SK-N-SH treated with all-trans-retinoic acid at 6 μM for 48 hours (cell line): ENCODE data around the gene SH3PXD2B.

Source experiments
- ATAC-seq: fragments of 200-7000 bp; cut with Tn5 transposase; 3 replicates; pipeline ENCODE4 v1.9.1; 2020; ENCODE audit warnings: mild to moderate bottlenecking, moderate library complexity
- ARNTL ChIP-seq: fragments of 450-650 bp; formaldehyde crosslinking; IDR thresholded peaks from 2 replicates; pipeline ENCODE4 v1.5.0; 2020; ENCODE audit warnings: low read depth, mild to moderate bottlenecking, moderate library complexity, borderline replicate concordance
- BACH2 ChIP-seq: fragments of 250-450 bp; sonication (Bioruptor Pico); IDR thresholded peaks from 2 replicates; pipeline ENCODE4 v1.9.0; 2021; ENCODE audit warnings: mild to moderate bottlenecking, borderline replicate concordance
- CREB5 ChIP-seq: fragments of 250-450 bp; sonication (Bioruptor Pico); IDR thresholded peaks from 2 replicates; pipeline ENCODE4 v1.5.1; 2020; ENCODE audit warnings: low read depth, mild to moderate bottlenecking, moderate library complexity
- CSDC2 ChIP-seq: fragments of 250-450 bp; sonication (Bioruptor Pico); IDR thresholded peaks from 2 replicates; pipeline ENCODE4 v1.5.0; 2020; ENCODE audit warnings: mild to moderate bottlenecking, moderate library complexity
- CSRNP3 ChIP-seq: fragments of 250-450 bp; sonication (Bioruptor Pico); IDR thresholded peaks from 2 replicates; pipeline ENCODE4 v1.5.1; 2021; ENCODE audit warnings: mild to moderate bottlenecking, moderate library complexity
- ESRRG ChIP-seq: fragments of 250-450 bp; sonication (Bioruptor Pico); IDR thresholded peaks from 2 replicates; pipeline ENCODE4 v1.6.1; 2021; ENCODE audit warnings: mild to moderate bottlenecking
- GLIS3 ChIP-seq: fragments of 250-450 bp; sonication (Bioruptor Pico); IDR thresholded peaks from 2 replicates; pipeline ENCODE4 v1.5.0; 2020; ENCODE audit warnings: mild to moderate bottlenecking, moderate library complexity
- OSR1 ChIP-seq: fragments of 250-450 bp; sonication (Bioruptor Pico); IDR thresholded peaks from 2 replicates; pipeline ENCODE4 v1.8.0; 2022; ENCODE audit warnings: moderate library complexity, mild to moderate bottlenecking, inconsistent platforms
- PATZ1 ChIP-seq: fragments of 250-450 bp; sonication (Bioruptor Pico); IDR thresholded peaks from 2 replicates; pipeline ENCODE4 v1.8.0; 2020; ENCODE audit warnings: mild to moderate bottlenecking, moderate library complexity, borderline replicate concordance
- POU6F1 ChIP-seq: fragments of 250-450 bp; sonication (Bioruptor Pico); IDR thresholded peaks from 2 replicates; pipeline ENCODE4 v1.8.0; 2021; ENCODE audit warnings: low read depth, mild to moderate bottlenecking, moderate library complexity, borderline replicate concordance
- PPARA ChIP-seq: fragments of 250-450 bp; sonication (Bioruptor Pico); IDR thresholded peaks from 2 replicates; pipeline ENCODE4 v1.5.0; 2020; ENCODE audit warnings: mild to moderate bottlenecking, borderline replicate concordance
- RARB ChIP-seq: fragments of 250-450 bp; sonication (Bioruptor Pico); IDR thresholded peaks from 2 replicates; pipeline ENCODE4 v1.8.0; 2021; ENCODE audit warnings: mild to moderate bottlenecking, moderate library complexity
- SNAI2 ChIP-seq: fragments of 250-450 bp; sonication (Bioruptor Pico); IDR thresholded peaks from 2 replicates; pipeline ENCODE4 v1.5.0; 2020; ENCODE audit warnings: mild to moderate bottlenecking, moderate library complexity
- TCF4 ChIP-seq: fragments of 250-450 bp; sonication (Bioruptor Pico); IDR thresholded peaks from 2 replicates; pipeline ENCODE4 v1.8.0; 2021; ENCODE audit warnings: mild to moderate bottlenecking, moderate library complexity, borderline replicate concordance
- TOX ChIP-seq: fragments of 250-450 bp; sonication (Bioruptor Pico); IDR thresholded peaks from 2 replicates; pipeline ENCODE4 v1.8.0; 2021; ENCODE audit warnings: mild to moderate bottlenecking, moderate library complexity, borderline replicate concordance
- TSHZ2 ChIP-seq: fragments of 250-450 bp; sonication (Bioruptor Pico); IDR thresholded peaks from 2 replicates; pipeline ENCODE4 v1.5.0; 2020; ENCODE audit warnings: mild to moderate bottlenecking, moderate library complexity
- ZC3H10 ChIP-seq: fragments of 250-450 bp; sonication (Bioruptor Pico); IDR thresholded peaks from 2 replicates; pipeline ENCODE4 v1.5.1; 2021; ENCODE audit warnings: mild to moderate bottlenecking, moderate library complexity
- ZFP30 ChIP-seq: fragments of 450-650 bp; formaldehyde crosslinking; IDR thresholded peaks from 2 replicates; pipeline ENCODE4 v1.5.0; 2022; ENCODE audit warnings: mild to moderate bottlenecking, moderate library complexity
- ZNF70 ChIP-seq: fragments of 450-650 bp; formaldehyde crosslinking; IDR thresholded peaks from 2 replicates; pipeline ENCODE4 v1.5.0; 2020; ENCODE audit warnings: mild to moderate bottlenecking, moderate library complexity
- ZNF8 ChIP-seq: fragments of 450-650 bp; formaldehyde crosslinking; IDR thresholded peaks from 2 replicates; pipeline ENCODE4 v1.5.0; 2020; ENCODE audit warnings: mild to moderate bottlenecking, moderate library complexity

SH3PXD2B gene

GRCh38 chr5:172477466-172477865, 23.1 kb upstream of the SH3PXD2B start:
- no peak for ATAC-seq

GRCh38 chr5:172474293-172474692, 20.0 kb upstream of the SH3PXD2B start:
- TF ChIP-seq ESRRG (CRISPR knock-in tag) (no peak), CREB5 (CRISPR knock-in tag) (no peak), PATZ1 (CRISPR knock-in tag) (no peak), SNAI2 (no peak), ZNF70 (no peak), PPARA (CRISPR knock-in tag) (no peak), OSR1 (no peak), ZC3H10 (CRISPR knock-in tag) (no peak), TOX (CRISPR knock-in tag) (no peak), TSHZ2 (no peak), POU6F1 (CRISPR knock-in tag) (no peak), RARB (CRISPR knock-in tag) (no peak), ZNF8 (no peak), CSDC2 (CRISPR knock-in tag) (no peak), BACH2 (CRISPR knock-in tag) (no peak), CSRNP3 (CRISPR knock-in tag) (no peak), TCF4 (CRISPR knock-in tag) (no peak)
- ATAC-seq, result no peak

More at GRCh38 chr5:172477466-172477865, 23.1 kb upstream of the SH3PXD2B start:
- TF ChIP-seq CREB5 (CRISPR knock-in tag), result no peak

GRCh38 chr5:172473427-172473826, 19.1 kb upstream of the SH3PXD2B start:
- no peak for ATAC-seq
- TF ChIP-seq ZFP30 (CRISPR knock-in tag), result no peak
- no peak for TF ChIP-seq POU6F1 (CRISPR knock-in tag)
- no peak for TF ChIP-seq TSHZ2
- no peak for TF ChIP-seq TCF4 (CRISPR knock-in tag)
- TF ChIP-seq ARNTL (CRISPR knock-in tag), result no peak
- TF ChIP-seq OSR1, result no peak
- TF ChIP-seq RARB (CRISPR knock-in tag), result no peak
- no peak for TF ChIP-seq GLIS3 (CRISPR knock-in tag)
- no peak for TF ChIP-seq CREB5 (CRISPR knock-in tag)
